HL-60 (cell line): Measurements from ENCODE around the gene MFF.

Experiments used
- GABPA ChIP-seq: IDR thresholded peaks from 2 replicates; pipeline ENCODE4 v1.6.1; 2012; ENCODE audit warnings: low read depth
- POLR2AphosphoS5 ChIP-seq: IDR thresholded peaks from 2 replicates; pipeline ENCODE4 v1.6.1; 2012; ENCODE audit warnings: low read depth
- TF ChIP-seq, protein P1 (sequence below): IDR thresholded peaks from one replicate; pipeline ENCODE4 v1.5.1; 2011; ENCODE audit warnings: low read length, control low read depth, inconsistent platforms; ENCODE audit not compliant: insufficient read depth

- TF ChIP-seq POLR2AphosphoS5 (no peak), GABPA (no peak)
- TF ChIP-seq, protein P1, sequence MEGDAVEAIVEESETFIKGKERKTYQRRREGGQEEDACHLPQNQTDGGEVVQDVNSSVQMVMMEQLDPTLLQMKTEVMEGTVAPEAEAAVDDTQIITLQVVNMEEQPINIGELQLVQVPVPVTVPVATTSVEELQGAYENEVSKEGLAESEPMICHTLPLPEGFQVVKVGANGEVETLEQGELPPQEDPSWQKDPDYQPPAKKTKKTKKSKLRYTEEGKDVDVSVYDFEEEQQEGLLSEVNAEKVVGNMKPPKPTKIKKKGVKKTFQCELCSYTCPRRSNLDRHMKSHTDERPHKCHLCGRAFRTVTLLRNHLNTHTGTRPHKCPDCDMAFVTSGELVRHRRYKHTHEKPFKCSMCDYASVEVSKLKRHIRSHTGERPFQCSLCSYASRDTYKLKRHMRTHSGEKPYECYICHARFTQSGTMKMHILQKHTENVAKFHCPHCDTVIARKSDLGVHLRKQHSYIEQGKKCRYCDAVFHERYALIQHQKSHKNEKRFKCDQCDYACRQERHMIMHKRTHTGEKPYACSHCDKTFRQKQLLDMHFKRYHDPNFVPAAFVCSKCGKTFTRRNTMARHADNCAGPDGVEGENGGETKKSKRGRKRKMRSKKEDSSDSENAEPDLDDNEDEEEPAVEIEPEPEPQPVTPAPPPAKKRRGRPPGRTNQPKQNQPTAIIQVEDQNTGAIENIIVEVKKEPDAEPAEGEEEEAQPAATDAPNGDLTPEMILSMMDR: no peak
Observed at GRCh38 chr2:227374158-227374557, 49.1 kb downstream of the MFF start.
